ENCODE results near the gene LEF1.

LEF1 gene

GRCh38 chr4:108168671-108169523 lies at the start of gene LEF1:
Gene LEF1 (minus strand): TSS chr4:108168932. CDS start chr4:108167767, 1,165 bp downstream.
- Histone ChIP-seq H3K27ac (ENCODE audit: low read depth, low read length) (no peak within 1 kb of the TSS), H3K4me3 (ENCODE audit: low read depth, low read length) (peak within 1 kb of the TSS; percentile 75), H3K36me3 (ENCODE audit: insufficient read depth, low read length) (no peaks in the 10 kb centered on the region), H3K79me2 (ENCODE audit: control insufficient read depth, insufficient read depth, low read length, unreplicated experiment) (no peaks in the 10 kb centered on the region), H3K4me1 (ENCODE audit: control insufficient read depth, insufficient read depth, low read length, unreplicated experiment) (no peaks in the 10 kb centered on the region), H3K27me3 (ENCODE audit: insufficient read depth, low read length) (peaks cover 97% of the 10 kb centered on the region), H2AFZ (ENCODE audit: low read length, unreplicated experiment) (peak within 1 kb of the TSS; percentile 80)

GRCh38 chr4:108216510-108216909 lies 47.8 kb upstream of the LEF1 start:
- H3K36me3 ChIP-seq (ENCODE audit: insufficient read depth, low read length), result no peaks in the 10 kb centered on the region
- no peak overlapping the region for H3K4me3 ChIP-seq (ENCODE audit: low read depth, low read length)
- no peak overlapping the region for H3K27ac ChIP-seq (ENCODE audit: low read depth, low read length)
- no peaks in the 10 kb centered on the region for H3K27me3 ChIP-seq (ENCODE audit: insufficient read depth, low read length)
- no peak overlapping the region for H2AFZ ChIP-seq (ENCODE audit: low read length, unreplicated experiment)
- no peaks in the 10 kb centered on the region for H3K79me2 ChIP-seq (ENCODE audit: control insufficient read depth, insufficient read depth, low read length, unreplicated experiment)
- no peaks in the 10 kb centered on the region for H3K4me1 ChIP-seq (ENCODE audit: control insufficient read depth, insufficient read depth, low read length, unreplicated experiment)

- H3K27ac ChIP-seq (ENCODE audit: low read depth, low read length), result no peak overlapping the region
- H2AFZ ChIP-seq (ENCODE audit: low read length, unreplicated experiment), result no peak overlapping the region
- no peaks in the 10 kb centered on the region for H3K27me3 ChIP-seq (ENCODE audit: insufficient read depth, low read length)
Measured at GRCh38 chr4:108215055-108215454, 46.3 kb upstream of the LEF1 start.

GRCh38 chr4:108213723-108214122 lies 45.0 kb upstream of the LEF1 start:
- no peak overlapping the region for H2AFZ ChIP-seq (ENCODE audit: low read length, unreplicated experiment)
- no peak overlapping the region for H3K4me3 ChIP-seq (ENCODE audit: low read depth, low read length)
- H3K27ac ChIP-seq (ENCODE audit: low read depth, low read length), result no peak overlapping the region
- H3K4me1 ChIP-seq (ENCODE audit: control insufficient read depth, insufficient read depth, low read length, unreplicated experiment), result no peaks in the 10 kb centered on the region
- H3K36me3 ChIP-seq (ENCODE audit: insufficient read depth, low read length), result no peaks in the 10 kb centered on the region
- H3K79me2 ChIP-seq (ENCODE audit: control insufficient read depth, insufficient read depth, low read length, unreplicated experiment), result no peaks in the 10 kb centered on the region
- H3K27me3 ChIP-seq (ENCODE audit: insufficient read depth, low read length), result no peaks in the 10 kb centered on the region

More at GRCh38 chr4:108215055-108215454, 46.3 kb upstream of the LEF1 start:
- Histone ChIP-seq H3K79me2 (ENCODE audit: control insufficient read depth, insufficient read depth, low read length, unreplicated experiment) (no peaks in the 10 kb centered on the region), H3K36me3 (ENCODE audit: insufficient read depth, low read length) (no peaks in the 10 kb centered on the region), H3K4me1 (ENCODE audit: control insufficient read depth, insufficient read depth, low read length, unreplicated experiment) (no peaks in the 10 kb centered on the region), H3K4me3 (ENCODE audit: low read depth, low read length) (no peak overlapping the region)

- no peaks in the 10 kb centered on the region for H3K4me1 ChIP-seq (ENCODE audit: control insufficient read depth, insufficient read depth, low read length, unreplicated experiment)
- no peaks in the 10 kb centered on the region for H3K79me2 ChIP-seq (ENCODE audit: control insufficient read depth, insufficient read depth, low read length, unreplicated experiment)
- no peak overlapping the region for H3K27ac ChIP-seq (ENCODE audit: low read depth, low read length)
- no peak overlapping the region for H2AFZ ChIP-seq (ENCODE audit: low read length, unreplicated experiment)
- no peaks in the 10 kb centered on the region for H3K36me3 ChIP-seq (ENCODE audit: insufficient read depth, low read length)
- H3K27me3 ChIP-seq (ENCODE audit: insufficient read depth, low read length), result no peaks in the 10 kb centered on the region
- H3K4me3 ChIP-seq (ENCODE audit: low read depth, low read length), result no peak overlapping the region
Measured at GRCh38 chr4:108213308-108213707, 44.6 kb upstream of the LEF1 start.

GRCh38 chr4:108210989-108211835 lies 42.5 kb upstream of the LEF1 start:
- no peak overlapping the region for H2AFZ ChIP-seq (ENCODE audit: low read length, unreplicated experiment)
- H3K79me2 ChIP-seq (ENCODE audit: control insufficient read depth, insufficient read depth, low read length, unreplicated experiment), result no peaks in the 10 kb centered on the region
- H3K27me3 ChIP-seq (ENCODE audit: insufficient read depth, low read length), result no peaks in the 10 kb centered on the region
- no peaks in the 10 kb centered on the region for H3K4me1 ChIP-seq (ENCODE audit: control insufficient read depth, insufficient read depth, low read length, unreplicated experiment)
- no peaks in the 10 kb centered on the region for H3K36me3 ChIP-seq (ENCODE audit: insufficient read depth, low read length)
- no peak overlapping the region for H3K27ac ChIP-seq (ENCODE audit: low read depth, low read length)
- no peak overlapping the region for H3K4me3 ChIP-seq (ENCODE audit: low read depth, low read length)

- H3K4me3 ChIP-seq (ENCODE audit: low read depth, low read length), result no peak overlapping the region
- H3K4me1 ChIP-seq (ENCODE audit: control insufficient read depth, insufficient read depth, low read length, unreplicated experiment), result no peaks in the 10 kb centered on the region
- H3K36me3 ChIP-seq (ENCODE audit: insufficient read depth, low read length), result no peaks in the 10 kb centered on the region
- H3K27me3 ChIP-seq (ENCODE audit: insufficient read depth, low read length), result no peaks in the 10 kb centered on the region
- H3K79me2 ChIP-seq (ENCODE audit: control insufficient read depth, insufficient read depth, low read length, unreplicated experiment), result no peaks in the 10 kb centered on the region
- H3K27ac ChIP-seq (ENCODE audit: low read depth, low read length), result no peak overlapping the region
- H2AFZ ChIP-seq (ENCODE audit: low read length, unreplicated experiment), result no peak overlapping the region
Measured at GRCh38 chr4:108209489-108209888, 40.8 kb upstream of the LEF1 start.

GRCh38 chr4:108205859-108206258 lies 37.1 kb upstream of the LEF1 start:
- Histone ChIP-seq H3K27ac (ENCODE audit: low read depth, low read length) (no peak overlapping the region), H3K4me3 (ENCODE audit: low read depth, low read length) (no peak overlapping the region), H3K27me3 (ENCODE audit: insufficient read depth, low read length) (no peaks in the 10 kb centered on the region), H3K4me1 (ENCODE audit: control insufficient read depth, insufficient read depth, low read length, unreplicated experiment) (no peaks in the 10 kb centered on the region), H2AFZ (ENCODE audit: low read length, unreplicated experiment) (no peak overlapping the region), H3K79me2 (ENCODE audit: control insufficient read depth, insufficient read depth, low read length, unreplicated experiment) (no peaks in the 10 kb centered on the region), H3K36me3 (ENCODE audit: insufficient read depth, low read length) (no peaks in the 10 kb centered on the region)

- Histone ChIP-seq H3K79me2 (ENCODE audit: control insufficient read depth, insufficient read depth, low read length, unreplicated experiment) (no peaks in the 10 kb centered on the region), H3K4me3 (ENCODE audit: low read depth, low read length) (no peak overlapping the region), H3K27ac (ENCODE audit: low read depth, low read length) (no peak overlapping the region), H3K27me3 (ENCODE audit: insufficient read depth, low read length) (no peaks in the 10 kb centered on the region), H2AFZ (ENCODE audit: low read length, unreplicated experiment) (no peak overlapping the region), H3K4me1 (ENCODE audit: control insufficient read depth, insufficient read depth, low read length, unreplicated experiment) (no peaks in the 10 kb centered on the region), H3K36me3 (ENCODE audit: insufficient read depth, low read length) (no peaks in the 10 kb centered on the region)
Measured at GRCh38 chr4:108204518-108204917, 35.8 kb upstream of the LEF1 start.

- Histone ChIP-seq H3K27ac (ENCODE audit: low read depth, low read length) (no peak overlapping the region), H3K27me3 (ENCODE audit: insufficient read depth, low read length) (no peaks in the 10 kb centered on the region), H3K4me1 (ENCODE audit: control insufficient read depth, insufficient read depth, low read length, unreplicated experiment) (no peaks in the 10 kb centered on the region), H3K79me2 (ENCODE audit: control insufficient read depth, insufficient read depth, low read length, unreplicated experiment) (no peaks in the 10 kb centered on the region), H2AFZ (ENCODE audit: low read length, unreplicated experiment) (no peak overlapping the region), H3K4me3 (ENCODE audit: low read depth, low read length) (no peak overlapping the region), H3K36me3 (ENCODE audit: insufficient read depth, low read length) (no peaks in the 10 kb centered on the region)
Measured at GRCh38 chr4:108203377-108203776, 34.6 kb upstream of the LEF1 start.

Data from ACC112 (cell line).